NCI-H2171 treated with DMSO at 0.1 percent for 48 hours (cell line): ENCODE measurements around the gene SPP1.
"Not testable (repeated sequence)": the region's sequence is repeated elsewhere in the genome, so short reads cannot be mapped to it uniquely, and the experiment has no call there.

Experiments
- DNase-seq: peaks from one replicate; lab custom pipeline; 2025; lab: John Stamatoyannopoulos, UW

The SPP1 gene

DNA sequence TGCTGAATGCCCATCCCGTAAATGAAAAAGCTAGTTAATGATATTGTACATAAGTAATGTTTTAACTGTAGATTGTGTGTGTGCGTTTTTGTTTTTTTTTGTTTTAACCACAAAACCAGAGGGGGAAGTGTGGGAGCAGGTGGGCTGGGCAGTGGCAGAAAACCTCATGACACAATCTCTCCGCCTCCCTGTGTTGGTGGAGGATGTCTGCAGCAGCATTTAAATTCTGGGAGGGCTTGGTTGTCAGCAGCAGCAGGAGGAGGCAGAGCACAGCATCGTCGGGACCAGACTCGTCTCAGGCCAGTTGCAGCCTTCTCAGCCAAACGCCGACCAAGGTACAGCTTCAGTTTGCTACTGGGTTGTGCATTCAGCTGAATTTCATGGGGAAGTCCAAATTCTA is at the start of gene SPP1:
SPP1 (plus strand) TSS at position 249 of the 400 bp plus-strand sequence. CDS start 1,182 bp downstream, outside the sequence.
- DNase-seq, result peak; percentile 44

DNA sequence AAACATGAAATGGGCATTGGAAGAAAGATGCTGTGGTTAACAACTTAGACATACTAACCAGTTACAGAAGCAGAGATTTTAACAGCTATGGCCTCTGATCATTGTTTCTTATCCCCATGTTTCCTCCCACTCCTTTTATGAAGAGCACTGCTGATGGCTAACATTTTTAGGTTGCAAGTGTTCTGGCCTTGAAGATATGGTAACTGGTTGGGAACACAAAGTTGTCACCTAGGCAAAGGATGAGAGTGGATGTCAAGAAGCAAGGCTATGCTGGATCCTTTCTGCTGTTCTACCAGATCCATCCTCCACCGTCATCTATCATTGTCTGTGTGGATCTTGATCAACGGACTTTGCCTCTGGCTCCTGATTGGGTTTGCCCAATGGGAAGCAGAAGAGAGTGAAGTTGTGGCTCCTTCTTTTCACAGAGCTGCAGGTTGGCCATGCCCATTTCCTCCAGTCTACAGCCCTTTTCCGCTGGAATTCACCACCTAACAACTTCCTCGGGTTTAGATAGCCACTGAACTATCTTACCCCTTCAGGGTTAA is 48.9 kb upstream of the SPP1 start:
- DNase-seq, result no peak

GRCh38 chr4:87930629-87931028 is 44.9 kb upstream of the SPP1 start:
- no peak for DNase-seq

DNA sequence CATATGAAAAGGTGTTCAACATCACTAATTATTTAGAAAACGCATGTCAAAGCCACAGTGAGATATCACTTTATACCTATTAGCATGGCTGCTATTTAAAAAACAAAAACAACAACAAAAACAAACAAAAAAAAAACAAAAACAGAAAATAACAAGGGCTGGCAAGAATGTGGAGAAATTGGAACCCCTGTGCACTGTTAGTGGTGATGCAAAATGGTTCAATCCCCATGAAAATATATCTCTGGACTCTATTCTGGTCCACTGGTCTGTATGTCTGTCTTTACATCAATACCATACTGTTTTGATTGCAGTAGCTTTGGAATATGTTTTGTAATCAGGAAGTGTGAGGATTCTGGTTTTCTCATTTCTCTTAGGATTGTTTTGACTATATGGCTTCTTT is 43.6 kb upstream of the SPP1 start:
- DNase-seq, result no peak

DNA sequence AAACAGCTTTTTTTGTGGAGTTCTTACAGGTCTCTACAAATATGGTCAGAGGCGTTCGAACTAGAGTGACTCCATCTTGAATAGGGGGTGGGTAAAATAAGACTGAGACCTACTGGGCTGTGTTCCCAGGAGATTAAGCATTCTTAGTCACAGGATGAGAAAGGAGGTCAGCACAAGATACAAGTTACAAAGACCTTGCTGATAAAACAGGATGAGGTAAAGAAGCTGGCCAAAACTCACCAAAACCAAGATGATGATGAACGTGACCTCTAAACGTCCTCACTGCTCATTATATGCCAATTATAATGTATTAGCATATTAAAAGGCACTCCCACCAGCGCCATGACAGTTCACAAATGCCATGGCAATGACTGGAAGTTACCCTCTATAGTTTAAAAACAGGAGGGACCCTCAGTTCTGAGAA is 42.8 kb upstream of the SPP1 start:
- DNase-seq, result no peak

DNA sequence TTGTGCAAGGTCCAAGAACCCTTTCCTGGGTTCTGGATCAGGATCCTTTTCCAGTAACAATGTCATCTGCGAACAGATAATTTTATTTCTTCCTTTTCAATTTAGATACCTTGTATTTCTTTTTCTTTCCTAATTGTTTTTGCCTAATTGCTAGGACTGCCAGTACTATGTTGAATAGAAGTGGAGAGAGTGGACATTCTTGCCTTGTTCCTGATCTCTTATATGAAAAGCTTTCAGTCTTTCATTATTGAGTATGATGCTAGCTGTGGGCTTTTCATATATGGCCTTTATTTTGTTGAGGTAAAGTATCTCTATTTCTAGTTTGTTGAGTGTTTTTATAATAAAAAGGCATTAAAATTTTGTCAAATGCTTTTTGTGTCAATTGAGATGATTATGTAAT is 42.2 kb upstream of the SPP1 start:
- DNase-seq, result no peak

DNA sequence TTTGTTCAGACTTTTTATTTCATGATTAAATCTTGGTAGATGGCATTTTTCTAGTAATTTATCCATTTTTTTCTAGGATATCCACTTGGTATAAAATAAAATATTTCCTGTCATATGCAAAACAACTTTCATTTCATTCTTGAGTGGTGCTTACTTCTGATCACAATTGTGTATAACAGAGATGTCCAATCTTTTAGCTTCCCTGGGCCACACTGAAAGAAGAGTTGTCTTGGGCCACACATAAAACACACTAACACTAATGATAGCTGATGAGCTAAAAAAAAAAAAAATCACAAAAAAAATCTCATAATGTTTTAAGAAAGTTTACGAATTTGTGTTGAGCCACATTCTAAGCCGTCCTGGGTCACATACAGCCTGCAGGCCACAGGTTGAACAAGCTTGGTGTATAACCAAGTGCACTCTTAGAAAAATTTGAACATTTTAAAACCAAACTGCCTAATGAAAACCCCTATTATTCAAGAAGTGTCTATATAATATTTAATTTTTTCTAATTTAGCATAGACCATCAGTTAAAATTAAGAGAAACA is 41.3 kb upstream of the SPP1 start:
- no peak for DNase-seq

DNA sequence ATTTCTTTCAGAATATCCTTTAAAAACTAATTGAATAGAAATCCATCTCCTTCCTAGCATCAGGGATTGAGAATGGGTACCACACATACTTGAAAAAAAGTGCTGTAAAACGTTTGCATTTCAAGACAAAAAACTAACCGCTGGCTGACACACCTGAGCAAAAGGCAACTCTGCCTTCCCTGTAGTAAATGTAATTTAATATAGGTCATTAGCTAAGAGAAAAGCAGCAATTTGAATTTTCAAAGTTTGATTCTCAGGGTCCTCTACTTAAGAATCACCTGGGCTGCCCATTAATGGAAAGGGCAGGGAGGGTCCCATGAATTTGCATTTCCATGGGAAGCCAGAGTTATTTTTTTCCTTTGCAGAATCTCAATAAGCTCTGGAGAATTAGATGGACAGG is 40.5 kb upstream of the SPP1 start:
- no peak for DNase-seq

DNA sequence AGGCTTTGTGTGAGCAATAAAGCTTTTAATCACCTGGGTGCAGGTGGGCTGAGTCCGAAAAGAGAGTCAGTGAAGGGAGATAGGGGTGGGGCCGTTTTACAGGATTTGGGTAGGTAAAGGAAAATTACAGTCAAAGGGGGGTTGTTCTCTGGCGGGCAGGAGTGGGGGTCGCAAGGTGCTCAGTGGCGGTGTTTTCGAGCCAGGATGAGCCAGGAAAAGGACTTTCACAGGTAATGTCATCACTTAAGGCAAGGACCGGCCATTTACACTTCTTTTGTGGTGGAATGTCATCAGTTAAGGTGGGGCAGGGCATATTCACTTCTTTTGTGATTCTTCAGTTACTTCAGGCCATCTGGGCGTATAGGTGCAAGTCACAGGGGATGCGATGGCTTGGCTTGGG is 39.6 kb upstream of the SPP1 start:
- not testable (repeated sequence) for DNase-seq

DNA sequence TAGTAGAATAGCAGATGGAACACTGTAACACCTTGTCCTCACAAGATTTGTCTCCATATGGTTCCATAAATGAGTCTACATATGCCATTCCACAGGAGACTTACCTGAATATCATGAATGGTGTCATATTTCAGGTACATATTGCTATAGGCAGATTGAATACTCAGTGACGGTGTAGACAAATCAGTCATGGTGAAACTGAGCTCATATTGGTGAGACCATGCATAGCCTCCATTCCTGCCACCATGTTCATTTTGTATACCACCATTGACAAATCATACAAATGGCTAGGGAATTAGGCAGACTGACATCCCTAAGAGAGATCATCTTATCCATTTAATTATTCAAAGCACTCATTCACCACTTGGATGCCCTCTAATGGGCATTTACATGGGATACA is 38.0 kb upstream of the SPP1 start:
- peak; percentile 63 for DNase-seq

DNA sequence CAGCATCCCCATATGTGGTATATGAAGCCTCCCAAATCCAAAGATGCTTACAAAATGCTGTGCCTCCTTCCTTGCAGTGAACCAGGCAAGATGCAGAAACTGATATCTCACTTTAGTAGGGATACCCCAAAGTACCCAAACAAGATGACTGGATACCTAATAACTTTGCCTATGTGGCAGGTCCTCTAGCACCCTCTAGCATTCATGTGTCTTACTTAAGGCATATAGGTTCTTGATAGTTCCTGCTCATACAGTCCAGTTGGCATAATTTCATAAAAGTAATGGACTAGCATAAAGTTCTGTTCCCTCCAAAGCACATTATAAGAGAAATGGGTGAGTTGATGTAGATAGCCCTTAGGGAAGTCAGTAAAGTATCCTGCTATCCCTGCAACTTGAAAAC is 36.8 kb upstream of the SPP1 start:
- DNase-seq, result no peak

GRCh38 chr4:87939978-87940690 is 35.4 kb upstream of the SPP1 start:
- no peak for DNase-seq

DNA sequence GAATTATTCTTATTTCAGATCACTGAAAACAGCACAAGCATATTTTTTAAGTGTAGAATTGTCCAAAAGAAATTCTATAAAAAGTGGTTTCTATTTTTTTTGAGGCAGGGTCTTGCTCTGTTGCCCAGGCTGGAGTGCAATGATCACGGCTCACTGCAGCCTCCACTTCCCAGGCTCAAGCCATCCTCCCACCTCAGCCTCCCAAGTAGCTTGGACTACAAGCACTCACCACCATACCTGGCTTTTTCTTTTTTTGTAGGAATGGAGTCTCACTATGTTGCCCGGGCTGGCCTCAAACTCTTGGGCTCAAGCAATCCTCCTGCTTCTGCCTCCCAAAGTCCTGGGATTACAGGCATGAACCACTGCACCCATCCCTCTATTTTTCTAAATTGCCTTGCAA is 34.7 kb upstream of the SPP1 start:
- DNase-seq, result not testable (repeated sequence)

GRCh38 chr4:87941537-87942392 is 33.7 kb upstream of the SPP1 start:
- DNase-seq, result no peak

GRCh38 chr4:87943660-87944149 is 31.8 kb upstream of the SPP1 start:
- no peak for DNase-seq

DNA sequence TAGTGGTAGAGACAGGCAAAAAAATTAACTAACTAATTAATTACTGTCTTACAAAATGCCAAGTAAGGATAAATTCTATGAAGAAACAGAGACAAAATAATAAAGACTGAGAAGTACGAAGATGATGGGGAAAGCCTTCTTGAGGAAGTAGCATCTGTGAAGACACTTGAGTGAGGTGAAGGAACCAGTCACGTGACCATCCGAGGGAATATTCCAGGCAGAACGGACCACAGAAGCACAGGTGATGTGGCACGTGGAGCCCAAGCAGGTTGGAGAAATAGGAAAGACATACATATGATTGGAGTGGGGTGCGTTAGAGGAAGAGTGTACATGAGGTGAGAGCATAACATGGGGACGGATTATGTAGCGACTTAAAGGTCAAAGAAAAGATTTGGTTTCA is 30.5 kb upstream of the SPP1 start:
- DNase-seq, result no peak

GRCh38 chr4:87946766-87947165 is 28.7 kb upstream of the SPP1 start:
- no peak for DNase-seq

DNA sequence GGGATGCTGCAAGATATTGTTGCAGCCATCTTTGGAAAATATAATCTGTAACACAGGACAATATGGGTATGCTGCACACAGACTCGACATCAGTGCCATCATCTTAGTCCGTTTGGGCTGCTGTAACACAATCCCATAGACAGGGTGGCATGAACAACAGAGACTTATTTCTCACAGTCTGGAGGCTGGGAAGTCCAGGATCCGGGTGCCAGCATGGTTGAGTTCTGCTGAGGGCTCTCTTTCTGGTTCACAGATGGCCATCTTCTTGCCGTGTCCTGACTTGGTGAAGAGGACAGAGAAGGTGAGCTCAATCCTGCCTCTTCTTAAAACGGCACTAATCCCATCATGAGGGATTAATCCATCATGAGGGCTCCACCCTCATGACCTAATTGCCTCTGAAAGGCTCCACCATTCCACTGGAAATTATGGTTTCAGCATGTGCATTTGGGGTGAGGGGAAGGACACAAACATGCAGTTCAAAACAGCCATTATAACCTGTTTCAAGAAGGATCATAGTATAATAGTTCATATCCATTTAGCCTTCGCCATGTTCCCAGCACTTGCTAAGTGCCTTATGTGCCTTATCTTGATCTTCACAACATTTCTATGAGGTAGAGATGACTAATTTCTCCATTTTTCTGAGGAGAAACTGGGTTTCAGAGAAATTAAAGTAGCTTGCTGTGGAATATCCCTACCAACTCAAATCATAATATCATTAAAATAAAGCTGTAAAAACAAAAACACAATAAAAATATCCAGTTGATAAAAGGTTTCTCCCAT is 27.9 kb upstream of the SPP1 start:
- DNase-seq, result no peak

GRCh38 chr4:87949961-87950360 is 25.6 kb upstream of the SPP1 start:
- DNase-seq, result no peak

GRCh38 chr4:87950493-87950892 is 25.0 kb upstream of the SPP1 start:
- DNase-seq, result no peak

DNA sequence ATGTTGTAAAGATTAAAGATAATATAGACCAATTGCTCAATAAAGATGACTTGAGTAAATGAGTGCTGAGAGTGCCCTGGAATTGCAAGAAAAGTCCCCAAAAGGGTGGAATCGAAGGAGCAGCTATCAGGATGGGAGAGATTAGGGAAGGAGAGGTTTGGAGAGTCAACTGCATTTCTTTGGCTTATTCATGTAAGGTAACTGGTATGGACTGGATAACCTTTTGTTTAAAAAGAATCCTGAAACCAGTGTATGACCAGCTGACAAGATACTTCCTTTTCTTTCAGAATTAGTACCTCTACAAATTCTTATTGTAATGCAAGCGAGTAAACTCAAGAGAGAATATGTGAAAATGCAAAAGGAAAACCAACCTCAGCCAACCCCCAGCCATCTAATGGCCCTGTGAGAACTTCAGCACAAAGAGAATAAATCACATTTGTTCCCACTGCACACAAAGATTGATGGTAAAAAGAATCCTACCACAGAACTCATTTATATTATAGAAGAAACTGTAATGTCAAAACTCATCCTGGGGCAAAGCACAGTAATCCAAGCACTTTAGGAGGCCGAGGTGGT is 24.5 kb upstream of the SPP1 start:
- DNase-seq, result no peak
